ENCODE results near the gene MAP7D2. TPM values are rescaled to one million over a fixed set of nuclear protein-coding genes. Genes with fewer than 3 reads are reported as not detected.

MAP7D2 gene
- total and polyA plus RNA-seq, 2 of the 4 experiments (the other 2 are of a cell fraction) = 0.18 to 0.19 TPM

GRCh38 chrX:20143111-20143510 is 26.4 kb upstream of the MAP7D2 start:
- no peak overlapping the region for H3K4me3 ChIP-seq (ENCODE audit: insufficient read depth, low read depth, low read length)
- no peak overlapping the region for H3K14ac ChIP-seq (replicated peaks; ENCODE audit: low read depth, low read length)
- ATAC-seq (ENCODE audit: low read depth) (no peak), DNase-seq (no peak)
- H2AFZ ChIP-seq (replicated peaks; ENCODE audit: low read length, poor library complexity) = no peak overlapping the region
- no peak overlapping the region for H2BK5ac ChIP-seq (ENCODE audit: low read depth, low read length, poor library complexity, severe bottlenecking)
- H2BK120ac ChIP-seq (ENCODE audit: low read depth, low read length) = no peak overlapping the region
- no peak overlapping the region for H3K4ac ChIP-seq (ENCODE audit: low read depth, low read length)
- no peaks in the 10 kb centered on the region for H3K27me3 ChIP-seq (ENCODE audit: control insufficient read depth, insufficient read depth, low read length)
- dilution Hi-C loops (cut with HindIII; ENCODE audit: low sequenced_read_pairs, unreplicated experiment) (no loop called here), in situ Hi-C loops (cut with MboI; ENCODE audit: low sequenced_read_pairs) (no loop called here), intact Hi-C loops (cut with micrococcal nuclease) (no loop called here)
- no peak overlapping the region for H4K8ac ChIP-seq (ENCODE audit: low read depth in 2 of 2, low read length in 2 of 2)
- no peak overlapping the region for H3K56ac ChIP-seq (ENCODE audit: extremely low read depth, insufficient read depth, low read length)
- BruUV-seq (replicated peaks) = no TSS peak
- H2BK20ac ChIP-seq (ENCODE audit: low read depth, low read length) = no peak overlapping the region
- WGBS, 2 experiments (ENCODE audit: extremely low coverage in 2 of 2, insufficient read length in 1 of 2) = no CpG with 5 or more reads among the region's 6 CpGs
- H4K20me1 ChIP-seq (ENCODE audit: insufficient read depth, low read length) = peaks cover 19% of the 10 kb centered on the region
- POLR2A ChIA-PET (ENCODE audit: unreplicated experiment) = no interaction called here
- peaks cover 5% of the 10 kb centered on the region; the same call in 1 of the 2 replicates for H3K9me1 ChIP-seq (ENCODE audit: insufficient read depth, low read length)
- TF ChIP-seq RFX5 (IDR thresholded peaks at IDR 0.05; ENCODE audit: low read depth, low read length) (no peak), CHD1 (IDR thresholded peaks at IDR 0.05; ENCODE audit: low read depth, low read length) (no peak), FOS (IDR thresholded peaks at IDR 0.05; ENCODE audit: low read depth, low read length) (no peak), MAZ (IDR thresholded peaks at IDR 0.05; ENCODE audit: borderline replicate concordance, low read depth, low read length) (no peak), SMC3 (IDR thresholded peaks at IDR 0.05; ENCODE audit: low read depth, low read length) (no peak), ELK1 (IDR thresholded peaks at IDR 0.05; ENCODE audit: borderline replicate concordance, low read depth, low read length) (no peak), MXI1 (IDR thresholded peaks at IDR 0.05; ENCODE audit: borderline replicate concordance, low read depth, low read length) (no peak), RCOR1 (IDR thresholded peaks at IDR 0.05; ENCODE audit: insufficient replicate concordance, low read length) (no peak), MAFK (IDR thresholded peaks at IDR 0.05; ENCODE audit: low read depth, low read length) (no peak), NFE2L2 (IDR thresholded peaks at IDR 0.05; ENCODE audit: low read depth, low read length) (no peak)
- no peak overlapping the region for H4K5ac ChIP-seq (ENCODE audit: low read depth, low read length)
- H3K27ac ChIP-seq (ENCODE audit: insufficient read depth, low read length) = no peak overlapping the region
- H3K36me3 ChIP-seq (ENCODE audit: control insufficient read depth, insufficient read depth, low read length) = no peaks in the 10 kb centered on the region; the same call in 1 of the 2 replicates
- H2BK15ac ChIP-seq (ENCODE audit: low read depth, low read length) = no peak overlapping the region
- no peak overlapping the region for H3K18ac ChIP-seq (ENCODE audit: low read depth, low read length)
- CTCF ChIA-PET = no interaction called here
- H2AK9ac ChIP-seq (replicated peaks; ENCODE audit: low read depth, low read length, poor library complexity) = no peak overlapping the region
- peaks cover 4% of the 10 kb centered on the region for H3K4me1 ChIP-seq (ENCODE audit: control insufficient read depth, insufficient read depth, low read length)
- H3K23ac ChIP-seq (ENCODE audit: low read depth, low read length) = no peak overlapping the region
- H3K4me2 ChIP-seq (ENCODE audit: low read depth, low read length) = no peak overlapping the region
- no peaks in the 10 kb centered on the region for H3K9me3 ChIP-seq (ENCODE audit: control insufficient read depth, insufficient read depth, low read length)
- H3K79me1 ChIP-seq (ENCODE audit: low read depth in 1 of 2, low read length in 2 of 2) = peaks cover 4 to 9% of the 10 kb centered on the region in 2 experiments
- no peak overlapping the region for H3K9ac ChIP-seq (ENCODE audit: low read depth, low read length)
- no peak overlapping the region for H4K91ac ChIP-seq (ENCODE audit: insufficient read depth, low read depth, low read length)
- H2AK5ac ChIP-seq (ENCODE audit: low read depth, low read length) = no peak overlapping the region

Data from IMR-90 (cell line).